GM18951 (cell line): Measurements from ENCODE around the gene HMGB3.

Experiments used
- POLR2A ChIP-seq: IDR thresholded peaks from 4 replicates; pipeline ENCODE4 v1.6.1; 2011; ENCODE audit warnings: mild to moderate bottlenecking; ENCODE audit not compliant: insufficient read length, insufficient read depth; ENCODE audit errors: extremely low read depth
- in situ Hi-C: fragments of 300-500 bp; cut with MboI; formaldehyde crosslinking; loops from one replicate; pipeline ENCODE4 v1.12.0; 2022; ENCODE audit warnings: low sequenced_read_pairs, mixed read lengths, inconsistent platforms; ENCODE audit not compliant: unreplicated experiment

The HMGB3 gene

DNA sequence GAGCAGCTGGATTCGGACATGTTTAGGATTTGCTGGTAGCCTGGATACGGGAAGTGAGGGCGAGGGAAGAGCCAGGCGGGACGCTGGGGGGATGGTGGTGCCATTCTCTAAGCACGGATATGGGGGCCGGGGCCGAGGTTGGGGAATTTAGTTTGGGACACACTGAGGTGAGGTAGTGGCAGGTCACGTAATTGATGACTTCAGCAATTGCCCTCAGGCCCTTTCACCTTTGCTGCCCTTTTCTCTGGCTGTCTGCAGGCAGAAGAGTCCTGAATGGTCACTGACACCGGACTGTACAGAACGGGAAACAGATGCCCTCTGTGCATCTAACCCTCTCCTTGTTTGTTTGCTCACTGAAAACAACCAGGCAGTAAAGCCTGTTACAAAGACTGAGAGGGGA, 16.9 kb upstream of the HMGB3 start:
- in situ Hi-C loops = no loop called here
- TF ChIP-seq POLR2A = no peak

DNA sequence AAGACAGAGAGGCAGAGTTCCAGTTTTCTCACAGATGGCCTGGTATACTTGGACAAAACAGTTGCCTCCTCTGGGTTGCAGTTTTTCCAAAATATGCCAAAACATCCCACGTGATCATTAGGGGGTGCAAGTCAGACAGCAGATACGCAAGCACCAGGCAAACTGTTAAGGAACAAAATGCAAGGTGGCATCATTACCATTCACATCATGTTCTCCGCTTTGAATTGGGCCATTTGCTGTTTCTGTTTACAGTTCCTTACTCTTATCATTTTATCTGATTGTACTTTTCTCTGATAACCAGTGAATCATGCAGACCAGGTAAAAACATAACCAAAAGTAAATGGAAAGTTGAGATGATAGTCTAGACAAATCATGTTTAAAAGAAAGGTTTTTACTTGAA, 16.4 kb upstream of the HMGB3 start:
- in situ Hi-C loops = no loop called here

DNA sequence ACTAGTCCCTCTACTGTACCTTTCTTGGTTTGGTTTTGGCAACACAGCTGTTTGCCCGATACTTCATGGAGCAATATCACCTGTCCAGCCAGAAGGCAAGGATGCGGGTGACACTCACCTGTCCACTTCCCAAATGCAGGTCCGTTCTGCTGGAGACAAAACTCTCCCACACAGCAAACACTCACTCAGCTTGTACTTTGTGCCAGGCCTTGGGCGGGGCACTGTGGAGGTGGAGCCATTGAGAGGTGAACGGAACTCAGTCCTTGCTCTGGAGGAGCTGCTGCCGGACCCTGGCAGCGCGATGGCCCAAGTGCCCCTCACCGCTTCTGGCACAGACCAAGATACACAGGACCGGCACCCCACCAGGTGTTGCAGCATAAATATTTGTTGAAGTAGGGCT, 15.3 kb upstream of the HMGB3 start:
- in situ Hi-C loops = no loop called here
- no peak for TF ChIP-seq POLR2A

More for the DNA sequence above, 16.4 kb upstream of the HMGB3 start:
- TF ChIP-seq POLR2A = no peak

DNA sequence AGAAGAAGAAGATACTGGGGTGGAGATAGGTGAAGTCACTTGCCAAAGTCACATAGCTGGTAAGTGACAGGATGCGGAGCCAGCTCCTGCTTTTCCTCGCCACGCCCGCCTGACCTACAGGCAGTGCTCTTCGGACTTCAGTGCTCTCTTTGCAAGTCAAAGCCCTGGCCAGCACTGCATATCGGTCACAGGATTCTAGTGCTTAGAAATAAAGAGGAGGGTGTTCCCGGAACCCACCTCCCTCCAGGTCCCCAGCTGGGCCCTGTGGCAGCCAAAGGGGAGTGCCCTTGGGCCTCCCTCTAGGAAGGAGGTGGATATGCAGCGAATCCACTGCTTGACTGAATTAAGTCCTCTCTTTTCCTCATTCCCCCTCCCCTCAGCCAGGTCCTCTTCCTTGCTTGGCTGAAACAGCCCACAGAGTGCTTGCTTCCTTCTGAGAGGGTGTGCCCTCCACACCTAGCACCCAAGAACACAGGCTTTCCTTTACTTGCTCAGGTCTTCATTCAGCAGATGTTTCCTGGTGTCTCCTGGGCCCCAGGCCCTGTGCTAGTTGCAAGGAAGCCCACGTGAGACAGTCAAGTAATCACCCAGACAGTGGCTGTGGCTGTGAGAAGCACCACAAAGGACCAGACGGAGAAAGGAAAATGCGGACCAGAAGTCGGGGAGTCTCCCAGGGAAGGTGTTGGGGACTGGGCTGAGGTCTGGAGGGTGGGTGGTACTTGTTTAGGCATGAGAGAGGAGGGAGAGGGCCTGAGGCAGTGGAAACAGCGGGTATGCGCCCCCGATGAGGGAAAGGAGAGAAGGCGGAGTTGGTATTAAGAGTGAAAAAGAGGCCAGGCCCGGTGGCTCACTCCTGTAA, 14.0 kb upstream of the HMGB3 start:
- no peak for TF ChIP-seq POLR2A
- in situ Hi-C loops = no loop called here

DNA sequence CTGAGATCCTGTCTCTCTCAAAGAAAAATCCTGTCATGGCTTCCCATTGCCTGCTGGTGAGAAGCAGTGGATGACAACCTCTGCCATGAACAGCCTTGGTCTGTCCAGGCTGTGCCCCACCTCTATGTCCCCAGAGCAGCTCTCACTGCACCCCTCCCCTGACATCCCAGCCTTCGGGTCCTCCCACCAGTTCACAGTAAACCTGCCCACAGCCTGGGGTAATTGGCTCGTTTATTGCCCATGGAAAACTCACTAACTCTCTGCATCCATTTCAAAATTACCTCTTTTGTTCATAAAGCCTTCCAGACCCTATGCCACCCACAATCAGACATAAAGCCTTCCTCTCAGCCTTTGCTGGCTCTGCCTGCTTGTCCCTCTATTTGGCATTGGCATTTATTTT, 10.7 kb upstream of the HMGB3 start:
- in situ Hi-C loops = no loop called here
- no peak for TF ChIP-seq POLR2A

DNA sequence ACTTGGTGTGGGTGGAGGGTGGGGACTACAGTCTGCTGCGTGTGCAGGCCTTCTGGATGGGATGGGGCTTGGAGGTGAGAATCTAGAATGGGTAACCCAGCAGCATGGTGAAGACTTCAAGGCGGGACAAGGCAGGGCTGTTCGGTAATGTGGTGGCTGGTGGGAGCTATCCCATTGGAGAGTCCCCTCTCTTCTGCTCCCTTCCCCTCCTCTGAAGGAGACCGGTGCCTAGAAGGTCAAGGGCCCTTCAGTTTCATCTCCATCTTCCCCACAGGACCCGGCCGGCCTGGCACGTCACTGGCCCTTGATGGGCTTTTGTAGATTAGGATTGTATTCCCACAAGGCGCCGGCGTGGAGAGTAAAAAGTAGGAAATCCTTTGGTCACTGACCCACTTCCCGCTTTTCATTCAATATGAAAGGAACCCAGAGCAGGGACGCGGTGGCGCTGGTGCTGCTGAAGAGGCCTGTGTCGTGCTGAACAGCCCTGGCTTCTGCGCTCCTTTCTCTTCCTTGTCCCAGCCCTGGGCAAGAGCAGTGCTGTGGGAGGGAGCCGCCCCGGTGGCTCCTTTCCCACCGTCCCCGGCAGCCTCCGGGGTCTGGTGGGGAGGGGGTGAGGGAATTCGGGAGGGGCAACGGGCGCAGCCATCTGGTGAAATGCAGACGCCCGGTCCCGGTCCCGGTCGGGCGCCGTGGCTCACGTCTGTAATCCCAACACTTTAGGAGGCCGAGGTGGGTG, 7.3 kb upstream of the HMGB3 start:
- TF ChIP-seq POLR2A = no peak
- in situ Hi-C loops = loop anchor here (25.0 kb wide), 1 partner anchor 214 kb away; no protein-coding TSS in a partner anchor

DNA sequence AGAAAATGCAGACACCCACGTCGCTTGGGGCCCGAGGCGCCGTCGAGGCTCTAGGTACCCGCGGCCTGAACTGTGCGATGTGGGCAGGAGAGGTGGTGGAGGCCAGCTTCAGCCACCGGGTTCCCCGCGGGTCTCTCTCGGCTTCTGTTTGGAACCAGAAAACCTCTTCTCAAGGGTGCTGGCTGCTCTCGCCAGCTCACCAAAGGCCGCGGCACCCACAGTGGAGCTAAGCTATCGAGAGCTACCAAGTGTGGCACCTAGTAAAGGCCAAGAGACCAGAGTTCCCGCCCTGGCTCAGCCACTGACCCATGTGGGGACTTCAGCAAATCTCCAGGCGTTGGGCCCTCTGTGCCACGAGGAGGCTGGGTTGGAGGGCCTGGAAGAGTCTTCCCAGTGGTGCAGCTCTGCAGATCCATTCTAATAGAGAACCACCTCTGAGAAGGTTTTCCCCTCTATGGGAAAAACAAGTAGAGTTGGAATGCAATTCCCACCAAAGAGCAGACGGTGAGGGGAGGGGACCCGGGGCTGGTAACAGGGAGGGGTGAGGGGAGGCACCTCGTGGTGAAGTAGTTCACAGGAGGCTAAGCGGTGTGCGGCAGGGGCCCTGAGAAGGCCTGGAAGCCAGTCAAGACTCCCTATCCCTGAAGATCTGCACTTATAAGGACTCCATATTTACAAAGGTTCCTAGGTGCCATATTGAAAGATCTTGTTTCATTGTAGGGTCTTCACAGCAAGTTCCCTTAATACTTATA, 5.5 kb upstream of the HMGB3 start:
- TF ChIP-seq POLR2A = no peak
- in situ Hi-C loops = loop anchor here (25.0 kb wide), 1 partner anchor 215 kb away; no protein-coding TSS in a partner anchor

DNA sequence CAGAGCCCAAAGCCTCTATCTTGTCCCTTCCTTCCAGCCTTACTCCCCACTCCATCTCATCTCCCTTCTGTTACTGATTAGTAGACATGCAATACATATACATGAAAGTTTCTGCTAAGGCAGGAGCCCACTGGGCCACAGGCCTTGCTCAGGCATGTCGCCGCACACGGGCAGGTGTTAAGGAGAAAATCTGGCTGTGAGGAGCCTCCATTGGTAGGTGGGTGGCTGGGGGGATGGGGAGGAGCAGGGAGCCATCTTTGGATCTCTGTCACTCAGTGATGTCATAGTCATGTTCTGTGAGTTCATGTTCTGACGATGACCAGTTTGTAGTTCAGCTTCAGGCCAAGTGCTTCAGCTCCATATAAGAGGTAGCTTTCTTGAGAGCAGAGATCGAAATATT, 2.9 kb upstream of the HMGB3 start:
- in situ Hi-C loops = loop anchor here (25.0 kb wide), 1 partner anchor 218 kb away; no protein-coding TSS in a partner anchor
- no peak for TF ChIP-seq POLR2A

DNA sequence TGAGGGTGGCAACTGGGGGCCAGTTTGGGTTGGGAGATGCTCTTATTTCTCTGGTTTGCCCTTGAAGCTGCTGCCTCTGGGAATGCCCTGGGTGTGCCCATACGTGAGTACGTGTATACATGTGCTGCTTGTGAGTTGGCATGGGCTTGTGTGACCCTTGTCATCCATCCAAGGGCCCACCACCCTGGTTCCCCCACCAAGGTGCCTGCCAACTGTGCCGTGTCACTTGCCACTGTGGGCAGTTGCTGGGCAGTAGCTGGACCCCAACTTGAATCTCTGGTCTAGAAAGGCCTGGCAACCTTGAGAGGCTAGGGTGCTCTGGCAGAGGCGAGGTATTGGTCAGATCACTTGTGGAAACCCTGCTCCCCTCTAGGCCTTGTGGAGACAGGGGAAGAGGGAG, 2.4 kb upstream of the HMGB3 start:
- in situ Hi-C loops = loop anchor here (25.0 kb wide), 1 partner anchor 218 kb away; no protein-coding TSS in a partner anchor
- no peak for TF ChIP-seq POLR2A

DNA sequence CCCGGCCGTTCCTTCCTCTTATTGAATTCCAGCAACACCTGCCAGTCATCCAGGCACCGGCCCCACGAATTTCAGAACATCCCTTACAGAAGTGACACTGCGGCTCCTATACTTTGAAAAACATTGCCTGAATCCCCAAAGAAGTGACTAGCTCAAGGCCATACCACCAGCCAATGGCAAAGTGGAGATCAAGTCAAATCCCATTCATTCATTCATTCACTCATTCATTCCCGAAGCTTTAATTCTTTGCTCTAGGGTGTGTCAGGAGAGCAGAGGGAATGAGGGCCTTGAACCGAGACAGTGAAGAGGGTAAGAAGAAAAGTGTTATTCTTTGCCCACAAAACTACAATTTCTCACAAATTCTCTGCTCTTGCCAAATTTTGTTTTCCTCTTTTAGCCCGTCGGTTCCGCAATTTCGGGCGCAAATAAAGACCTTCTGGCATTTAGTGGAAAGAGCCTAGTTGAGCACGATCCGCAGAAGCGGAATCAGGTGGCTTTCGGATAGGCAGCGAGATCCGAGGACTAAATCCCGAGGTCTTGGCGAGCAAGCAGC, 824 bp upstream of the HMGB3 start:
- in situ Hi-C loops = loop anchor here (25.0 kb wide), 1 partner anchor 220 kb away; no protein-coding TSS in a partner anchor

DNA sequence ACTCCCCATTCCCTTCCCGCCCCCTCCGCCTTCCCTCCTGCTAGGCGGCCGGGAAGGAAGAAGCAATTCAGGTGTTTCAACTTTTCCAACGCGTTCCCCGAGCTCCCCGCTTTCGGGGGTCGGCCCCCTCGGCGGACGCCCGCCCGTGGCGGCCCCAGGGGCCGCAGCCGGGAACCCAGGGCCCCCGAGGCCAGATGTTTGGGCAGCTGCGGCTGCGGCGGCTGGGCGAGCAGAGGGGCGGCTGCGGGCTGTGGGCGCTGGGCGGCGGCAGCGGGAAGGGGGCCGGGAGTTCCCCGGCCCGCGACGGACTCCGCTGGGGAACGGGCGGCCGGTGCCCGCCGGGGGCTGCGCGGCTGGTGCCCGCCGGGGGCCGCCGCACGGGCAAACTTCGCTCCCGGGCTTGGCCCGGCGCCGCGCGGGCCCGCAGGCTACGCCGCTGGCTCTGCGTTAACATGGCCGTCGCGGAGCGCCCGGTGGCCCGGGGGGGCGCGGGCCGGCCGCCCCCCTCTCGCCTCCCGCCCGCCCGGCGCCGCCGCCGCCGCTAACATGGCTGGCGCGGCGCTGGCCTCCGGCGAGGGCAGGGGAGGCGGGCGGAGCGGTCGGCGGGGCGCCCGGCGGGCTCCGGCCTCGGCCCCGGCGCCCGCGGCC, 510 bp downstream of the HMGB3 start:
- TF ChIP-seq POLR2A = no peak
- in situ Hi-C loops = loop anchor here (25.0 kb wide), 1 partner anchor 221 kb away; no protein-coding TSS in a partner anchor

More for the DNA sequence above, 824 bp upstream of the HMGB3 start:
- TF ChIP-seq POLR2A = no peak

DNA sequence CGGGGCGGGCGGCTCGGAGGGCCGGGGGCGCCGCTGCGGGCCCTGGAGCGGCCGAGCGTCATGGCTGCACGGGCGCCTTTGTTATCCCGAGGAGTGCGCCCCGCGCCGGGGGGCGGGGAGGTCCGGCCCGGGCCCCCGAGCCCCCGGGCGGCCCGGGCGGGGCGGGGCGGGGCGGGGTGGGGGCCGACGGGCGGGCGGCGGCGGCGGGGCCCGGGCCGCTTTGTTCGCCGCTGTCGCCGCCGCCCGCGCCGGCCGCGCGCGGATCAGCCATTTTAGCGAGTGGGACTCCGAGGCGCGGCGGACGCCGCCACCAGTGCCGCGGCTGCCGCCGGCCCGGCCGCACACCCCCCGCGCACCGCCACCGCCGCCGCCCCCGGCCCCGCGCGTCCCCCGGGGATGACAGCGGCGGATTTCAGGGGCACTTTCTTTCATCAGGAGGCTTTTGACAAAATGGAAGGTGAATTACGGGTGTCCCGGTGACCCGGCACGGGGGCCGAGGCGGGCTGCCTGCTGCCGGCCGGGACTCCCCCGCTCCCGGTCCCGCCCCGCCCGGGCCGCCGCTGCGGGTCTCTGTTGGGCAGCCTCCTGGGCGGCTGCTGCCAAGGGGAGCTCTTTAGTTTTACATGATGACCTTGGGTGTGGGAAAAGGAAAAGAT, 1.2 kb downstream of the HMGB3 start:
- TF ChIP-seq POLR2A = no peak
- in situ Hi-C loops = loop anchor here (25.0 kb wide), 1 partner anchor 222 kb away; no protein-coding TSS in a partner anchor

DNA sequence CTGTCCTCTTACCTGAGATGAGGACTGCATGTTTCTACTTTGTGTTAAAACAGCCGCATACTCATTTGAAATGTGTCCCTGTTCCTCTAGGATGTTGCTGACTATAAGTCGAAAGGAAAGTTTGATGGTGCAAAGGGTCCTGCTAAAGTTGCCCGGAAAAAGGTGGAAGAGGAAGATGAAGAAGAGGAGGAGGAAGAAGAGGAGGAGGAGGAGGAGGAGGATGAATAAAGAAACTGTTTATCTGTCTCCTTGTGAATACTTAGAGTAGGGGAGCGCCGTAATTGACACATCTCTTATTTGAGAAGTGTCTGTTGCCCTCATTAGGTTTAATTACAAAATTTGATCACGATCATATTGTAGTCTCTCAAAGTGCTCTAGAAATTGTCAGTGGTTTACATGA, 4.6 kb downstream of the HMGB3 start:
- in situ Hi-C loops = loop anchor here (25.0 kb wide), 1 partner anchor 225 kb away; no protein-coding TSS in a partner anchor
